ENCODE measurements around the gene C1orf185.
A peak's percentile ranks its signal among the peaks of the same experiment; 100 is the strongest.
"Not testable (repeated sequence)": the region's sequence is repeated elsewhere in the genome, so short reads cannot be mapped to it uniquely, and the experiment has no call there.

Gene C1orf185

DNA sequence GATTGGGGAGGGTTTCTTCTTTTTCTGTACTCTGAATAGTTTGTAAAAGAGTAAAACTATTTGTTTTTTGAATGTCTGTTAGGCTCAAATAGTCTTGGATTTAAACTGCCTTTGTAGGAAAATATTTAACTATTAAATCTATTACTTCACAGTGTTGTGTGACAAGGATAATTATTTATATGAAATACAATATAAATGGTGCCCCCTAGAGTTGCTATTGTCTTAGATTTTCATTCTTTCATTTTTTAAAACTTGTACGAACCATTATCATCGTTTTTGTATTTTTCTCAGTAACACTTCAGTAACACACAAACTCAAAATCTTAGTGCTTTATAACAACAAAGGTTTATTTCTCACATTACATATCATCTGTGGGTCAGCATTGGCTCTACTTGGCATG, 37.4 kb downstream of the C1orf185 start:
- DNase-seq, result no peak

DNA sequence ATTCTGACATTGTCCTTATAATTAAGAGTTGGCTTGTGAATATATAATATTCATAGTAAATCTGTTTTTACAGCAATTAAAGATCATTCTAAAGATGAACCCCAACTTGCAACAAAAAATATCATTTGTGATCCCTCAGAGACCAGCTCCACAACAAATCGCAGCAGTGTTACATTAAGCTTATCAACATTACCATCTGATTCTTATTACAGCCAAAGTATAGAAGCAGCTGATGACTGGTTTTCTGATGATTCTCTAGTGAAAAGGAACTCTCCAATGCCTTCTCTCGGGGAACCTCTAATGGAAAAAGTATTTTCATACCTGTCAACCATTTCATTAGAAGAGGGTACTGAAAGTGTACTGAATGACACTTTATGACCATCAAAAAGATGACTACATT, 45.4 kb downstream of the C1orf185 start:
- no peak for DNase-seq

GRCh38 chr1:51154776-51155175, 52.7 kb downstream of the C1orf185 start:
- DNase-seq, result no peak

GRCh38 chr1:51156752-51157151, 54.7 kb downstream of the C1orf185 start:
- no peak for DNase-seq

- no peak for DNase-seq
Measured at GRCh38 chr1:51157395-51157794, 55.4 kb downstream of the C1orf185 start.

DNA sequence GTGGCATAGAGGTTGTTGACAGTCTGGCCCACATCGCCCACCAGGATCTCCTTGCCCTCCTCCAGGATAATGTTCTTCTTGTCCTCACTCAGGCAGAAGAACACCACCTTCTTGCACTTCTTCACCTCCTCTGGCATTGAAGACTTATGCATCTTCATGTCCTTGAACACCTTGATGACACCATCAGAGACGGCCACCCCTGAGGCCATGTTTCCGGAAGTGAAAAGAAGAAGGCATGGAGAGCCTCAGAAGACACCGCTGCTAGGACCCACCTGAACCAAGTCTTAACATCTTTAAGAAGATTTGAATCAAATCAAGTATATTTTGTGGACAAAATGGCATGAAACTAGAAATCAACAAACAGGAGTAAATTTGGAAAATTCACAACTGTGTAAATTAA, 56.2 kb downstream of the C1orf185 start:
- no peak for DNase-seq

- not testable (repeated sequence) for DNase-seq
Measured at GRCh38 chr1:51162560-51162959, 60.5 kb downstream of the C1orf185 start.

DNA sequence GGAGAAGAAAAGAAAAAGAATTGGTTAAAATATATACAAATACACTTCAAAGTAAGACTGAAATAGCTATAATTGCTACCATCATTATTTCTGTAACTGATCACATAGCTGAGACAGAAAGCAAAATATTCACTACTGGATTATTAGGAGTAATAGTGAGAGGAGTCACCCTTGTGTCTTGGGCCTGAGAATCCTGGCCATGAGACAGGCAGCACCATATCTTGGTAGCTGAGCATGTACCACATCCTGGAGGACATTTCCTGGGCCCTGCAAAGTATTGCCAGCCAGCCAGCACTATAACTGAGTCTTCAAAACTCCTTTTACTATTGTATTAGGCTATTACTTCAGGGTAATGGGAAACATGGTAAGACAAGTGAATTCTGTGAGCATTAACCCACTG, 63.5 kb downstream of the C1orf185 start:
- no peak for DNase-seq

DNA sequence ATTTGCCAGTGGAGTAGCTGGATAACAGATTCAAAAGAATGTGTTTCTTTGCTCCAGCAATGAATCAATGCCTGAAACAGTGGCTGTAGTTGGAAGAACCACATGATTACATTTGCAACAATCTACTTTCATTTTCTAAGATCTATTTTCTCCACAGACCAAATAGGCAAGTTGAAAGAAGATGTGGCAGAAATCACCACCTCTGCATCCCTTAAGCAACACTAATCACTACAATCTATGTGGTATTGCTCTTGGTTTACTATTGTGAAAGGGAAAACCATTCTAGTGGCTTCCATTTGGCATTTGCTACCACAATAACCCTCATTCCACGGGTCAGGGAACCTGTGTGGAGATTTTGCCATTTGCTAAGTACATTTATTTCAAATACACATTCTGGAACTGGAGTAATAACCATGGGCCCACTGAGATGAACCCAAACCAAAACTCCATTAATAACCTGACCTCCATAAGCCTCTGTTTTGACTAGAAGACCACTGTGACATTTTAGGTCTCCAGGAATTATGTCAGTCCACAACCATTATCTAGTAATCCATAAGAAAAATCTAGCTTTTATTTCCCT, 66.3 kb downstream of the C1orf185 start:
- peak; percentile 8 for DNase-seq

DNA sequence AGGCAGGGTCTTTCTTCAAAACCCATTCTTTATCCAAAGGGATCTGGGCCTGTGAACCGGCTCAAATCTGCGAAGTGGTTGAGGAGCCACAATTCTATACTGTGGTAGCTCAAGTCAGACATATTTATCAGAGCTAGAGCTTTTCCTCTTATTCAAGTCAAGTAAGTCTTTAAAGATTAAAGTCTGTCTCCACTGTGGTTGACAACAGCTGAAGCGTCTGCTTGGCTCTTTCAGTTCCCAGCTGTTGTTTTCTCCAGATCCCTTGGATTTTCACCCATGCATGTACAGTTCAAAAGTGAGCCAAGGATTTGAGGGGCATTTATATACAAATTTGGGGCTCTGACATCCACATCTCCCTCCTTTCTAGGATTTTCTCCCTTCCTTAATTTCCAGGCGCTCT, 66.9 kb downstream of the C1orf185 start:
- no peak for DNase-seq

DNA sequence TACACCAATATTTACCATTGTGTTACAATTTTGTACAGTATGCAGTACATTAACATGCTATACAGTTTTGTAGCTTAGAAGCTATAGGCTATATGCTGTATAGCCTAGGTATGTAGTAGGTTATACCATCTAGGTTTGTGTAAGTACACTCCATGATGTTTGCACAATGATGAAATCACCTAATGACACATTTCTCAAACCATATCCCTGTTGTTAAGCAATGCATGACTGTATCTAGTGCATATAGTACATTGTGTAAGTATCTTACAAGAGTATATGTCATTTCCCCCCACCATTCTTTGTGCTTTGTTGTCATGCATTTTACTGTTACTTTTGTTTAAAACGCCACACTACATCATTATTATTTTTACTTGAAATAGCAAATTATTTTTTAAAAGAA, 68.3 kb downstream of the C1orf185 start:
- DNase-seq, result no peak

DNA sequence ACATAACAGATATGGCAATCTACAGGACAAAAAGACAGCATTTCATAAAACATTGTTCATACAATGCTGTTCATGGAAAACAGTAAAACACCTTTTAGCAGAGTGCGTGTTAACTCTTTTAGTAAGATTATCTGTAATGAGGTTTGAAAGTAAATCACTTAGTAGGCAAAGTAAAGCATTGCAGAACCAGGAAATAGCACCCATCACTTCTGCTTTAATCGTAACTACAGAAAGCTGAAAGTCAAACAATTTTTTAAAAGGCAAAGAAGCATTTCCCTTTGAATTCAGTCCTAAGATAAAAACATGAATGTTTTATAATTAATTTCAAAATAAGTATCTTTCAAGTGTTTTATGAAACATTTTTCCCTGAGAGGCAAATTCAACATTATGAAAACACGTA, 70.8 kb downstream of the C1orf185 start:
- DNase-seq, result no peak

- DNase-seq, result no peak
Measured at GRCh38 chr1:51175278-51175677, 73.2 kb downstream of the C1orf185 start.

DNA sequence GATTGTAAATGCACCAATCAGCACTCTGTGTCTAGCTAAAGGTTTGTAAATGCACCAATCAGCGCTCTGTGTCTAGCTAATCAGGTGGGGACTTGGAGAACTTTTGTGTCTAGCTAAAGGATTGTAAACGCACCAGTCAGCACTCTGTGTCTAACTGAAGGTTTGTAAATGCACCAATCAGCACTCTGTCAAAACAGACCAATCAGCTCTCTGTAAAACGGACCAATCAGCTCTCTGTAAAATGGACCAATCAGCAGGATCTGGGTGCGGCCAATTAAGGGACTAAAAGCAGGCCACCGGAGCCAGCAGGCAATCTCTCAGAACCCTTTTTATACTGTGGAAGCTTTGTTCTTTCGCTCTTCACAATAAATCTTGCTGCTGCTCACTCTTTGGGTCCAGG, 76.0 kb downstream of the C1orf185 start:
- not testable (repeated sequence) for DNase-seq

GRCh38 chr1:51188230-51188629, 86.2 kb downstream of the C1orf185 start:
- DNase-seq, result no peak

DNA sequence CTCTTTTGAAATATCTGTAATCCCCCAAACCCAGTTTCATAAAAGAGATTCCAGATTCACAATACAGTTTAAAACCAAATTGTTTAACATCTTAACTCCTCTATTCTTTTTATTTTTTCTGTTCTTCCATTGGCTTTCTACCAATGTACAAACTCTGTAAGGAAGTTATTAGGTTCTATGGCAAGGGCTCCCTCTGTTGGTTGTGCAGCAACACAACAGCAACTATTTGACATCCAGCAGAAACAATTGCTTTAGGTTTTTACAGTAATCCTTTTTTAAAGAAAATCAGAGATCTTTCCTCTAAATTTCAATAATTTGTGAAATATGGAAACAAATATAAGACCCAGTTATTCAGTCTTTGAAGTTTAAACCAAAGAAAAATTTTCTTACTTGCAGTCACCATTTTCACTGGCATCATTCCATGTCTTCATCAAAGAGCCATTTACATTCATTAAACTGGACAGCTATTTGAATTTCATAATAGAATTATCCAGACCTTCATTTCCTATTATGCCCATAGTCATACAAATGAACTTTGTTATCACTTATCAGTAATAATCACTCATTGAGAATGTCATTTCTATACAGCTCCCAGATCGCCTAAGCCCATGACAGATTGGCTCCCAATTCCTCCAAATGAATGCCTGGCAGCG, 87.5 kb downstream of the C1orf185 start:
- DNase-seq, result peak; percentile 57

- DNase-seq, result no peak
Measured at GRCh38 chr1:51190961-51191360, 88.9 kb downstream of the C1orf185 start.

DNA sequence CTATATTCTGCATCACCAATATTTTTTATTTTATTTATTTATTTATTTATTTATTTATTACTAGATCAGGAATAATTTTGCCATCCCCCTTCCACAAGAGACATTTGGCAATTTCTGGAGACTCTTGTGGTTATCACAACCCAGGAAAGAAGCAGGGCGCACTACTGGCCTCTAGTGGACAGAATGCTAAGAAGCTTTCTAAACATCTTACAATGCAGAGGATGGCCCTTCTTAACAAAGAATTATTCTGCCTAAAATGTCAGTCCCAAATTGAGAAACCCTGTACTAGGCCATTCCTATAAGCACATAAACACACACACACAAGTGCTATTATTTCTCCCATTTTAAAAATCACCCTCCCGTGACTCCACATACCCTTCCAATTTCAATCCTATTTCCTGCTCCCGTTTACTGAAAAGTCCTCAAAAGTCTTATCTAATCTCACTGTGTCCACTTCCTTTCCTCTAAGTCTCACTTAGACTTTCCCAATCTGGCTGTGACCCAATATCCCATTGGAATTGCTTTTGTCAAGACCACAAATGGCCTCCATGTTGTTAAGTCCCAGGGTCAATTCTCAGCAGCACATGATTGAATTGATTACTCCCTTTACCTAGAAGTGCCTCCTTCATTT, 90.3 kb downstream of the C1orf185 start:
- peak; percentile 62 for DNase-seq

GRCh38 chr1:51193564-51193963, 91.5 kb downstream of the C1orf185 start:
- DNase-seq, result no peak

Measured in activated CD4-positive, alpha-beta T cell treated with anti-CD3 and anti-CD28 coated beads, Interleukin-10, Interleukin-2, amounts not matched to agents 100 ng/mL and 50 ng/mL, durations not matched to agents 16 hours and 8 hours (primary cell).